ENCODE results near the gene TLL1.

TLL1 gene

GRCh38 chr4:165872461-165873297 lies at the start of gene TLL1:
TSS of gene TLL1 (plus strand) at chr4:165873237. CDS start at chr4:165873905, 668 bp downstream.
- Histone ChIP-seq H2AFZ (ENCODE audit: low read depth, low read length, severe bottlenecking) (no peak within 1 kb of the TSS), H3K9ac (ENCODE audit: low read length) (no peak within 1 kb of the TSS)

GRCh38 chr4:165826166-165826565 lies 46.9 kb upstream of the TLL1 start:
- H3K4me2 ChIP-seq (ENCODE audit: low read depth, low read length, poor library complexity, severe bottlenecking): no peak overlapping the region
- no peaks in the 10 kb centered on the region for H3K36me3 ChIP-seq (ENCODE audit: low read length)
- H3K9me2 ChIP-seq (replicated peaks; ENCODE audit: insufficient read depth, low read length): no peaks in the 10 kb centered on the region
- no peak overlapping the region for H3K4me3 ChIP-seq (ENCODE audit: insufficient read depth, low read length, poor library complexity, severe bottlenecking)
- no peak overlapping the region for H3K9ac ChIP-seq (ENCODE audit: low read length)
- no peaks in the 10 kb centered on the region for H3K9me3 ChIP-seq (ENCODE audit: insufficient read depth, low read length)
- TF ChIP-seq CTCF (IDR thresholded peaks at IDR 0.05; ENCODE audit: insufficient read depth, low read length, poor library complexity, severe bottlenecking): no peak
- no peak for TF ChIP-seq EZH2phosphoT487 (conservative IDR thresholded peaks at IDR 0.05; ENCODE audit: low read length)
- no peaks in the 10 kb centered on the region for H4K20me1 ChIP-seq (ENCODE audit: low read depth, low read length)
- H3K79me2 ChIP-seq (ENCODE audit: insufficient read depth, low read length): no peaks in the 10 kb centered on the region
- no peak overlapping the region for H3K27ac ChIP-seq (ENCODE audit: low read depth, low read length)
- no peaks in the 10 kb centered on the region for H3K27me3 ChIP-seq (ENCODE audit: low read length)
- no peaks in the 10 kb centered on the region for H3F3A ChIP-seq (ENCODE audit: insufficient read depth)
- no peak overlapping the region for H2AFZ ChIP-seq (ENCODE audit: low read depth, low read length, severe bottlenecking)

More at GRCh38 chr4:165872461-165873297, at the start of gene TLL1:
- Histone ChIP-seq H3K79me2 (ENCODE audit: insufficient read depth, low read length) (no peaks in the 10 kb centered on the region), H3K4me3 (ENCODE audit: insufficient read depth, low read length, poor library complexity, severe bottlenecking) (no peak within 1 kb of the TSS), H3K4me2 (ENCODE audit: low read depth, low read length, poor library complexity, severe bottlenecking) (no peak within 1 kb of the TSS), H4K20me1 (ENCODE audit: low read depth, low read length) (no peaks in the 10 kb centered on the region), H3K27me3 (ENCODE audit: low read length) (no peaks in the 10 kb centered on the region), H3K9me3 (ENCODE audit: insufficient read depth, low read length) (no peaks in the 10 kb centered on the region), H3K36me3 (ENCODE audit: low read length) (no peaks in the 10 kb centered on the region), H3K27ac (ENCODE audit: low read depth, low read length) (no peak within 1 kb of the TSS), H3F3A (ENCODE audit: insufficient read depth) (no peaks in the 10 kb centered on the region), H3K9me2 (replicated peaks; ENCODE audit: insufficient read depth, low read length) (no peaks in the 10 kb centered on the region)
- no peak for TF ChIP-seq CTCF (IDR thresholded peaks at IDR 0.05; ENCODE audit: insufficient read depth, low read length, poor library complexity, severe bottlenecking)
- no peak for TF ChIP-seq EZH2phosphoT487 (conservative IDR thresholded peaks at IDR 0.05; ENCODE audit: low read length)

DNA sequence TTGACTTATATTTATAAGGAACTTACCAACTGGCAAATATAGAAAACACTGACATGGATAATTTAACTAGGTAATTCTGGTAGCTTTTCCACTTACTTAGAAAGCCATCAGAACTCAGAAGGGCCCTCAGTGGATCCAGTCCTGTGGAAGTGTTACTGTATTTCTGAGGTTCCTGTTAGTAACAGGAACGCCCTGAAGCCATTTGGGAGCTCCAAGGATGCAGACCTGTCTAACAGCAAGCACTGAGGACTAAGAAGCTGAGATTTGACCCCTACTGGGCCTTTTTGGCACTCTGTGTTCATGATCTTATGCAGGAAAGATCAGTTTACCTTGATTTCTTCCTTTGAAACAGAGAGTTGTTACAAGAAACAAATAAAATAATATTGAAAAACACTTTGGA lies 46.0 kb upstream of the TLL1 start:
- no peaks in the 10 kb centered on the region for H3K9me3 ChIP-seq (ENCODE audit: insufficient read depth, low read length)
- no peaks in the 10 kb centered on the region for H3K9me2 ChIP-seq (replicated peaks; ENCODE audit: insufficient read depth, low read length)
- no peak overlapping the region for H3K9ac ChIP-seq (ENCODE audit: low read length)
- no peak overlapping the region for H3K4me2 ChIP-seq (ENCODE audit: low read depth, low read length, poor library complexity, severe bottlenecking)
- no peak overlapping the region for H2AFZ ChIP-seq (ENCODE audit: low read depth, low read length, severe bottlenecking)
- no peaks in the 10 kb centered on the region for H3K36me3 ChIP-seq (ENCODE audit: low read length)
- no peak overlapping the region for H3K4me3 ChIP-seq (ENCODE audit: insufficient read depth, low read length, poor library complexity, severe bottlenecking)
- no peak overlapping the region for H3K27ac ChIP-seq (ENCODE audit: low read depth, low read length)
- H4K20me1 ChIP-seq (ENCODE audit: low read depth, low read length): no peaks in the 10 kb centered on the region
- no peaks in the 10 kb centered on the region for H3K79me2 ChIP-seq (ENCODE audit: insufficient read depth, low read length)
- TF ChIP-seq CTCF (IDR thresholded peaks at IDR 0.05; ENCODE audit: insufficient read depth, low read length, poor library complexity, severe bottlenecking) (no peak), EZH2phosphoT487 (conservative IDR thresholded peaks at IDR 0.05; ENCODE audit: low read length) (no peak)
- H3K27me3 ChIP-seq (ENCODE audit: low read length): no peaks in the 10 kb centered on the region
- no peaks in the 10 kb centered on the region for H3F3A ChIP-seq (ENCODE audit: insufficient read depth)

All from SU-DHL-6 (cell line).